ENCODE data around the gene HARBI1. TPM values are rescaled to one million over a fixed set of nuclear protein-coding genes. Genes with fewer than 3 reads are reported as not detected.

HARBI1 gene
- total and polyA plus RNA-seq, 2 of the 8 experiments (the other 6 are each of a cell fraction or from before 2014, with no cell fraction given), result 3.8 to 5.1 TPM

DNA sequence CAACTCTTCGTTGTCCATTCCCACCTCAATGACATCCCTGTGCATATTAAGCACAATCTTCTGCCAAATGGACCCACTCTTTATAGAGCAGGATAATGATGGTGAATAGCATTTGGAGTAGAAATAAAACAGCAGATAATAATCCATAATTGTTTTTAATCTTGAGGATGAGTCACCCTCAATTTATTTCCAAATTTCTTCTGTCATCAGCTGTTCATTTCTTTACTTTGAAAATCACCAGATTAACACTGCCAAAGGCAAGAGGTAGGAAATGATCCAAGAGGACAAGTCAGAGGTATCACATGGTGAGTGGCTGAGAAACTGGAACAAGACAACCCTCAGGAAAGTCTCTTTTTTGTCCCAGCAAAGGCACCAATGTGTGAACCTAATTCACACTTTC lies 15.9 kb downstream of the HARBI1 start (continued):
- TF ChIP-seq KDM1A (IDR thresholded peaks at IDR 0.05; ENCODE audit: borderline replicate concordance, low read length), result no peak
- no peak for TF ChIP-seq SP4 (IDR thresholded peaks at IDR 0.05; ENCODE audit: low read length)

Measured in H1 (cell line).